CD14-positive monocyte (primary cell): Measurements from ENCODE around the gene SHLD1. TPM values are rescaled to one million over a fixed set of nuclear protein-coding genes. Genes with fewer than 3 reads are reported as not detected.
A peak's percentile ranks its signal among the peaks of the same experiment; 100 is the strongest.
"Not testable (repeated sequence)": the region's sequence is repeated elsewhere in the genome, so short reads cannot be mapped to it uniquely, and the experiment has no call there.

Experiments used
- DNase-seq, 3 donors: peaks; one replicate each; pipeline ENCODE4 v3.0.0-alpha.2; 2011 to 2022
- H2AFZ ChIP-seq: 2 replicates; pipeline ENCODE4 v1.6.0; 2012; ENCODE audit warnings: mild to moderate bottlenecking, low read depth, low read length, inconsistent platforms; ENCODE audit not compliant: insufficient read depth, poor library complexity, severe bottlenecking
- H3K27ac ChIP-seq, 2 donors: 1 replicate in 1 of 2; 2 replicates in 1 of 2; pipeline ENCODE4 v1.5.1; 2012 to 2013; ENCODE audit warnings: low read length in 2 of 2, control low read depth in 1 of 2, inconsistent platforms in 1 of 2, low read depth in 1 of 2, mild to moderate bottlenecking in 1 of 2
- H3K27me3 ChIP-seq, 2 donors: one replicate each; pipeline versions ENCODE4 v1.6.0 to v1.6.1; 2011 to 2013; ENCODE audit warnings: low read length in 2 of 2; ENCODE audit not compliant: control insufficient read depth in 2 of 2, insufficient read depth in 2 of 2
- H3K36me3 ChIP-seq, 2 donors: replicated peaks in 1 of 2; 1 replicate in 1 of 2; 2 replicates in 1 of 2; pipeline versions ENCODE4 v1.5.1 to v1.6.1; 2012 to 2013; ENCODE audit warnings: low read length in 2 of 2, control low read depth in 1 of 2, inconsistent platforms in 1 of 2, mild to moderate bottlenecking in 1 of 2; ENCODE audit not compliant: insufficient read depth in 2 of 2, control insufficient read depth in 1 of 2
- H3K4me1 ChIP-seq, 2 donors: 1 replicate in 1 of 2; 2 replicates in 1 of 2; pipeline versions ENCODE4 v1.5.1 to v1.6.1; 2012 to 2013; ENCODE audit warnings: low read length in 2 of 2, control low read depth in 1 of 2, inconsistent platforms in 1 of 2, mild to moderate bottlenecking in 1 of 2, moderate library complexity in 1 of 2; ENCODE audit not compliant: insufficient read depth in 2 of 2, control insufficient read depth in 1 of 2
- H3K4me2 ChIP-seq: replicated peaks from 2 replicates; pipeline ENCODE3; 2012; ENCODE audit warnings: low read length, moderate library complexity, mild to moderate bottlenecking; ENCODE audit not compliant: poor library complexity, severe bottlenecking; ENCODE audit errors: extremely low read depth
- H3K4me3 ChIP-seq, 3 experiments: fragments of 200-600 bp in 1 of 3; sonication (generic) in 1 of 3; replicated peaks in 1 of 3; 1 replicate in 2 of 3; 2 replicates in 1 of 3; pipeline ENCODE4 v1.5.1; 2011 to 2013; ENCODE audit warnings: low read length in 3 of 3, mild to moderate bottlenecking in 3 of 3, control low read depth in 2 of 3, low read depth in 2 of 3, inconsistent platforms in 1 of 3, moderate library complexity in 1 of 3
- H3K79me2 ChIP-seq: 2 replicates; pipeline ENCODE4 v1.6.0; 2012; ENCODE audit warnings: mild to moderate bottlenecking, control low read depth, inconsistent platforms, low read length, moderate library complexity; ENCODE audit not compliant: insufficient read depth
- H3K9ac ChIP-seq: 2 replicates; pipeline ENCODE4 v1.6.0; 2017; ENCODE audit warnings: low read length, mild to moderate bottlenecking; ENCODE audit not compliant: insufficient read depth, poor library complexity, severe bottlenecking
- H3K9me3 ChIP-seq, 2 donors: replicated peaks in 1 of 2; 1 replicate in 1 of 2; 2 replicates in 1 of 2; pipeline versions ENCODE4 v1.5.1 to v1.6.1; 2012 to 2013; ENCODE audit warnings: low read length in 2 of 2, control low read depth in 1 of 2; ENCODE audit not compliant: control insufficient read depth in 1 of 2, insufficient read depth in 1 of 2
- H4K20me1 ChIP-seq: 2 replicates; pipeline ENCODE4 v1.6.0; 2012; ENCODE audit warnings: mild to moderate bottlenecking, low read length, control low read depth, moderate library complexity; ENCODE audit not compliant: insufficient read depth
- H3K27ac Mint-ChIP-seq, 7 donors: one replicate each; pipeline ENCODE4 v1.8.0; 2020; ENCODE audit warnings: mild to moderate bottlenecking in 7 of 7, mixed read lengths in 7 of 7, moderate library complexity in 6 of 7, inconsistent platforms in 2 of 7
- H3K27me3 Mint-ChIP-seq, 3 donors: one replicate each; pipeline ENCODE4 v1.8.0; 2021 to 2022; ENCODE audit warnings: low read depth in 3 of 3, mild to moderate bottlenecking in 3 of 3, mixed read lengths in 3 of 3, moderate library complexity in 3 of 3, inconsistent platforms in 1 of 3
- H3K36me3 Mint-ChIP-seq, 2 donors: one replicate each; pipeline ENCODE4 v1.8.0; 2020; ENCODE audit warnings: mixed read lengths in 2 of 2, inconsistent platforms in 1 of 2, mild to moderate bottlenecking in 1 of 2
- H3K4me1 Mint-ChIP-seq: one replicate; pipeline ENCODE4 v1.8.0; 2020; ENCODE audit warnings: mild to moderate bottlenecking, mixed read lengths
- H3K4me3 Mint-ChIP-seq, 2 donors: one replicate each; pipeline ENCODE4 v1.8.0; 2020; ENCODE audit warnings: mild to moderate bottlenecking in 2 of 2, mixed read lengths in 2 of 2, moderate library complexity in 1 of 2
- H3K9me3 Mint-ChIP-seq, 7 donors: one replicate each; pipeline ENCODE4 v1.8.0; 2020 to 2022; ENCODE audit warnings: mixed read lengths in 7 of 7, mild to moderate bottlenecking in 6 of 7, moderate library complexity in 6 of 7, inconsistent platforms in 2 of 7
- CTCF ChIP-seq: fragments of 200-600 bp; IDR thresholded peaks from one replicate; pipeline ENCODE4 v1.8.0; 2022; ENCODE audit warnings: antibody characterized with exemption, mild to moderate bottlenecking
- WGBS: methylation state at CpG from one replicate; pipeline ENCODE4 v1.1.5; 2013; ENCODE audit warnings: missing lambda C conversion rate; ENCODE audit not compliant: insufficient coverage; 5-methylcytosine and 5-hydroxymethylcytosine counted together
- intact Hi-C, 2 donors: fragments of 100-400 bp; cut with micrococcal nuclease; formaldehyde crosslinking; loops; one replicate each; pipeline versions ENCODE4 v1.15.0 to v1.15.1; 2023
- polyA plus RNA-seq, 3 donors: library from polyadenylated mRNA; depleted of rRNA in 1 of 3; unstranded in 2 of 3; stranded (reverse) in 1 of 3; fragments of 300-500 nt in 2 of 3; fragments of >200 nt in 1 of 3; fragmentation: Illumina TruSeq in 2 of 3; gene quantifications; 1 replicate in 2 of 3; 2 replicates in 1 of 3; pipeline ENCODE4 v1.2.3, GENCODE V29; 2012 to 2021

Gene SHLD1
- polyA plus RNA-seq, 3 donors, result 8.3 to 12.7 (median 11.5) TPM

- no CpG with 5 or more reads among the region's 7 CpGs for WGBS
- DNase-seq, result peak in 2 of 3 donors; percentile 37 to 38
- Histone ChIP-seq H3K27me3 (no peaks in the 10 kb centered on the region), H3K36me3 (peaks cover 0 to 29% of the 10 kb centered on the region in 2 donors), H2AFZ (no peak overlapping the region), H3K79me2 (no peaks in the 10 kb centered on the region), H3K27ac (peak overlapping the region in 1 of 2 donors; percentile 27), H3K4me1 (peaks cover 0 to 7% of the 10 kb centered on the region in 2 donors), H4K20me1 (no peaks in the 10 kb centered on the region), H3K9me3 (no peaks in the 10 kb centered on the region), H3K9ac (no peak overlapping the region), H3K4me3 (no peak overlapping the region), H3K4me2 (no peak overlapping the region)
- peaks cover 11% of the 10 kb centered on the region for H3K4me1 Mint-ChIP-seq
- peaks cover 0 to 3% (median 1%) of the 10 kb centered on the region in 3 donors for H3K27me3 Mint-ChIP-seq
- peaks cover 14 to 33% of the 10 kb centered on the region in 2 donors for H3K36me3 Mint-ChIP-seq
- H3K27ac Mint-ChIP-seq, result peak overlapping the region in 6 of 7 donors; percentile 36 to 92 (median 88)
- intact Hi-C loops, result no loop called here
- no peak for TF ChIP-seq CTCF
- peaks cover 0 to 8% (median 0%) of the 10 kb centered on the region in 7 donors for H3K9me3 Mint-ChIP-seq
- H3K4me3 Mint-ChIP-seq, result no peak overlapping the region
These were observed 47.8 kb downstream of the SHLD1 start for GRCh38 chr20:5797843-5798462.

GRCh38 chr20:5803754-5804303 is 53.6 kb downstream of the SHLD1 start:
- H3K27ac ChIP-seq, H4K20me1 ChIP-seq, DNase-seq, H3K4me1 Mint-ChIP-seq, H3K4me2 ChIP-seq, H2AFZ ChIP-seq, H3K27me3 Mint-ChIP-seq, H3K9me3 ChIP-seq, H3K79me2 ChIP-seq, H3K27me3 ChIP-seq, H3K9ac ChIP-seq, intact Hi-C loops, H3K4me3 ChIP-seq, H3K4me3 Mint-ChIP-seq, H3K4me1 ChIP-seq, H3K9me3 Mint-ChIP-seq: not testable (repeated sequence)
- 90% methylated on average over 4 of the region's 13 CpGs for WGBS
- Mint-ChIP-seq H3K36me3 (peaks cover 5 to 35% of the 10 kb centered on the region in 2 donors), H3K27ac (peak overlapping the region in 1 of 7 donors; percentile 57)
- H3K36me3 ChIP-seq, result peaks cover 0 to 25% of the 10 kb centered on the region in 2 donors
